ENCODE results near the gene MUC3A.
"Not testable (repeated sequence)": the region's sequence is repeated elsewhere in the genome, so short reads cannot be mapped to it uniquely, and the experiment has no call there.

Gene MUC3A

DNA sequence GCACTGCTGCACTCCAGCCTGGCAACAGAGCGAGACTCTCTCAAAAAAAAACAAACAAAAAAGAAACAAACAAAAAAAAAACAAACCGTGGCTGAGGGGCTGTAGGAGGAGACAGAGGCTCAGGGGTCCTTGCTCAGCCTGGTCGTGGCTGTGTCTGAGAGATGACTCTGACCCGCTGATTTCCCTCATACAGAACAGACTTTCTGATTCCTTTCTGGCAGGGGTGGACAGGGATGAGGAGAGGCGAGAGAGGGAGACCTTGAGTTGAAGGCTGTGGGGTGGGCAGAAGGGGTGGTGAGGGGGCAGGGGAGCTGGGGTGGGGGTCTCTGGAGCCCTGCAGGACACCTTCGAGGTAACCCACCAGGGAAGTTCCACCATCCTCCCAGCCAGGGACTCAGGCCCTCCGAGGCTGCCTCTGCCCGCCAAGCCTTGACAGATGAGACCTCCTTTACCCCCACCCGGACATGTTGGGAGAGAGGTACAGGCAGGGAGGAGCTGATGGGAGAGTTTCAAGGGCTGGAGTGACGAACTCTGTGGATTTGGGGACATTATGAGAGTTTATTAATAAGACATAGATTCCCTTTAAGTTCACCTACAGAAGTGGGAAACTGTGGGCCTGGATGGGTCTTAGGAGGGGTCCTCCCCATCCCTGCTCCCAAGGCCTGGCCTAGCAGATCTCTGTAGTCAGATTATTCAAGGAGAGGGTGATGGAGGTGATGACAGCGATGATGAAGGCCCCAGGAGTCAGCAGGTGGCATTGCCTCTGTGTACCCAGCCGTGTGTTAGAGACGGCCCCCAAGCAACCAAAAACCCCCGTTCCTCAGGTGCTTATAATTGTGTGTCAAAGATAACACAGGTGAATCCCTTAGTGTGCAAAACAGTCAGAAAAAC lies 22.0 kb downstream of the MUC3A start:
- DNase-seq = no peak

DNA sequence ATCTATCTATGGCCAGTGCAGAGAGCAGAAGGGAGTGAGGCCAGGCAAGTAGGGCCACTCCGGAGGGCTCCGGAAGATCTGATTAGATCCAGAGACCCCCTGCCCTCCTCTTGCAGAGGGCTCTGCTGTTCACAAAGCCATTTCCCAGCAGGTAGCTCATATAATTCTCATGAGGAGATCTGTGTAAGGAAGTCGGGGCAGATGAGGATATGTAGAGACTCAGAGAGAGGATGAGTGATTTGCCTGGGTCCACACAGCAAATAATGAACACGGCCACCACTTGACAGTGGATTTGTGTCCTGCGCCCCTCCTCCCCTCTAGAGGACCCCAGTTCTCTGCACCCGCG lies 22.6 kb downstream of the MUC3A start:
- no peak for DNase-seq

DNA sequence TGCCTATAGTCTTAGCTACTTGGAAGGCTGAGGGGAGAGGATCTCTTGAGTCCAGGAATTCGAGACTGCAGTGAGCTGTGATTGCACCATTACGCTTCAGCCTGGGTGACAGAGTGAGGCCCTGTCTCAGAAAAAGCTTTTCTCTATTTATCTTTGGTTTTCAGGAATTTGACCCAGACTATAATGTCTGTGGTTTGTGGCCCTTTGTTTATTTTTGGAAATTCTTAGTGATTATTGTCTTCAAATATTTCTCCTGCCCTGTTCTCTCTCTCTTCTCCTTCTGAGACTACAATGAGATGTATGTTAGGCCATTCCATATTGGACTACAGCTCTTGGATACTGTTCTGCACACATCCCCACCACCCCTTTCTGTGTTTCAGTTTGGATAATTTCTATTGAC lies 24.7 kb downstream of the MUC3A start:
- DNase-seq = no peak

DNA sequence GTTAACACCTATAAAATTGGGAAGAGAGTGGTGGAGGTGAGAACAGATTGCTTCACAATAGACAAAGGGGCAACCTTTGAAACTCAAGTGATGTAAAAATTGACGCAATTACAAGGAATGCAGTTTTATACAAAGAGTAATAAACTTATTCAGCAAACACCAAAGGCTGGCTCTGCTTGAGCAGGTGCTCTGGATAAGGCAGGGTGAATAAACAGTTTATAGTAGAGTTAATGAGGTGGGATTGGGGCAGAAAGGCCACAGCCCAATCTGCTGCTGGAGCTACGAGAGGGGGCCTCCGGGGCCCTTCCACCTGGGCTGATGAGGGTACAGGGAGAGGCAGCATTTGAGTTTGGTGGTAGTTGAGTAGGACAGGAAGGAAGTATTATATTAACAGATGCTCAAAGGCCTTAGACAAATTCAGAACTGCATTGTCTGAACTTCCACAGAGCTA lies 26.1 kb downstream of the MUC3A start:
- DNase-seq = no peak

DNA sequence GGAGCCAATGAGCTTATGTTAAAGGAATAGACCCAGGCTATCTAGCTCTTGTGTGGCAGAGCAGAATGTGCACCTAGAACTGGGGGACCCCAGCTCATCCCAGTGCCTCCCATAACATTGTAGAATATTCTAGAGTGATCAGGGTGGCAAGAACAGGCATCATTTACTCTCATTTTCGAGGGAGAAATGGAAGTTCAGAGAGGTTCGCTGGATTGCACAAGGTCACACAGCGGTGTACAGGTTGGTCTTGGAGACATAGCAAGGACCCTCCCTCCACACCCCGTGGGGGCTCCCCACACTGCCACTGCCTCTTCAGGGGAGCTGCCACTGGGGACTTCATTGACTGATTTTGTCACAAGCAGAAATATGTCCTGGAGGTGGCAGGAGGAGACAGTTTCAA lies 29.0 kb downstream of the MUC3A start:
- DNase-seq = no peak

DNA sequence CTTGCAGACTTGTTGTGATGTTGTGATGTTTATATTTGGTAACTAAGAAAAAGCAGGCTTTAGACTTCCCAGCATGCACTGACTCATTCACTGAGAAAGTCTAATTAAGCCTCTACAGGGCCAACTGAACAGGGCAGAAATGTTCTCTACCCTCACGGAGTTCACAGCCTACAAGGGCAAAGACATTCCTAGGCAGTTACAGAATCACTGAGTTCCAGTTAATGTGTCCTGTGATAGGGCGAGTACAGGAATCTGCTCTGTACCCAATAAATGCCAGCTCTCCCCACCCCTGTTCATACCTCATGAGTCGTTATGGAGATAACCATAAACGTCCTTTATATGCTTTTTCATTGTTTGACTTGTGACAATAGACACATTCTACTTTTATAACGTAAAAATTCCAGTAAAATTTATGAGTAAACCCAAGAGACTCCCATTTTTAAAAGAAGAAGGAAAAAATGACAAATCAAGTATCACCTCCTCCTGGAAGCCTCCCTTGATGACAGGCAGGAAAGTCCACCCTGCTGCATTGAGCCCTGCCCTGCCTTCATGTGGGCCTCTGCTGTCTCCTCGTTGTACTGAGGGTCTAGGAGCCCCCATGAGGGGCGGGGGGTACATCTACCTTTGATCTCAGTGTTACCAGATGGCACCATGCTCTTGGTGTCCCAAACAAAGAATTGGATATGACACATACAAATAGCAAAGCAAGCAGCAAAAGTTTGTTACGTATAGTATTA lies 34.3 kb downstream of the MUC3A start:
- no peak for DNase-seq

DNA sequence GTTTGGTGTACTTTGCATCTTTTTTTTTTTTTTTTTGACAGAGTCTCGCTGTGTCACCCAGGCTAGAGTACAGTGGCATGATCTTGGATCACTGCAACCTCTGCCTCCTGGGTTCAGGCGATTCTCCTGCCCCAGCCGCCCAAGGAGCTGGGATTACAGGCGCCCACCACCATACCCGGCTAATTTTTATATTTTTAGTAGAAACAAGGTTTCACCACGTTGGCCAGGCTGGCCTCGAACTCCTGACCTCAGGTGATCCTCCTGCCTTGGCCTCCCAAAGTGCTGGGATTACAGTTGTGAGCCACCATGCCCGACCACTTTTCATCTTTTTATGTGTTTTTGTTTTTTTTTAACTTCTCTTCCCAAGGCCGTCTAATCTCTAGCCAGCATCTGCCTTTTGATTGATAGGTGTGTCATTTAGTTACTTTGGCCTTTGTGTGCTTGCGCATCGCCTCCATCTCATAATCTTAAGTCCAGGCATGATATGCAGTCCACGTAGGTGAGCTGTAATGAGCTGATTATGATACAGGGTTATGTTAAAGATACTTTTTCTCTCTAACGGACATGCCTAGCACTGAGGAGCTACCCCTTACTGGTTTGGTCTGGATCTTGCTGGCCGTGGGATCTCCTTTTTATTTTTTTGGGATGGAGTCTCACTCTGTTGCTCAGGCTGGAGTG lies 35.0 kb downstream of the MUC3A start:
- not testable (repeated sequence) for DNase-seq

DNA sequence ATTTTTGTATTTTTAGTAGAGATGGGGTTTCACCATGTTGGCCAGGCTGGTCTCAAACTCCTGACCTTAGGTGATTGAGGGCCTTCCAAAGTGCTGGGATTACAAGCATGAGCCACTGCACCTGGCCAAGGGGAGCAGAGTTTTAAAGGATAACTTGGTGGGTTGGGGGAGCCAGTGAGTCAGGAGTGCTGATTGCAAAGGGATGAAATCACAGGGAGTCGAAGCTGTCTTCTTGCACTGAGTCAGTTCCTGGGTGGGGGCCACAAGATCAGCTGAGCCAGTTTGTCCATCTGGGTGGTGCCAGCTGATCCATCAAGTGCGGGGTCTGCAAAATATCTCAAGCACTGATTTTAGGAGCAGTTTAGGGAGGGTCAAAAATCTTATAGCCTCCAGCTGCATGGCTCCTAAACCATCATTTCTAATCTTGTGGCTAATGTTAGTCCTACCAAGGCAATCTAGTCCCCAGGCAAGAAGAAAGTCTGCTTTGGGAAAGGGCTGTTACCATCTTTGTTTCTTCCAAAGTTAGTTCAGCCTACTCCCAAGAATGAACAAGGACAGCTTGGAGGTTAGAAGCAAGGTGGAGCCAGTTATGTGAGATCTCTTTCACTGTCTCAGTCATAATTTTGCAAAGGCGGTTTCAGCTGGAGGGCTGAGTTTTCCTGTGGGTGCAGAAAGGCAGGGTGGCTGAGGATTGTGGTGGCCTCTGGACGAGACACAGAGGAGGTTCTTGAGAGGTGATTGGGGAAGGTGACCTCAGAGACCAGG lies 35.9 kb downstream of the MUC3A start:
- not testable (repeated sequence) for DNase-seq

DNA sequence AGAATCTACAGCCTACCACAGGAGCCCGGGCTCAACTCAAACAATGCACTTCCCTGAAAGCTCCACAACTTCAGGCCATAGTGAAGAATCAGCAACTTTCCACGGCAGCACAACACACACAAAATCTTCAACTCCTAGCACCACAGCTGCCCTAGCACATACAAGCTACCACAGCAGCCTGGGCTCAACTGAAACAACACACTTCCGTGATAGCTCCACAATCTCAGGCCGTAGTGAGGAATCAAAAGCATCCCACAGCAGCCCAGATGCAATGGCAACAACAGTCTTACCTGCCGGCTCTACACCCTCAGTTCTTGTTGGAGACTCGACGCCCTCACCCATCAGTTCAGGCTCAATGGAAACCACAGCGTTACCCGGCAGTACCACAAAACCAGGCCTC lies 42.3 kb downstream of the MUC3A start:
- no peak for DNase-seq

DNA sequence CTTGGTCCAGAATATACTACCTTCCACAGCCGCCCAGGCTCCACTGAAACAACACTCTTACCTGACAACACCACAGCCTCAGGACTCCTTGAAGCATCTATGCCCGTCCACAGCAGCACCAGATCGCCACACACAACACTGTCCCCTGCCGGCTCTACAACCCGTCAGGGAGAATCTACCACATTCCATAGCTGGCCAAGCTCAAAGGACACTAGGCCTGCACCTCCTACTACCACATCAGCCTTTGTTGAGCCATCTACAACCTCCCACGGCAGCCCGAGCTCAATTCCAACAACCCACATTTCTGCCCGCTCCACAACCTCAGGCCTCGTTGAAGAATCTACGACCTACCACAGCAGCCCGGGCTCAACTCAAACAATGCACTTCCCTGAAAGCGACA lies 42.9 kb downstream of the MUC3A start:
- DNase-seq = not testable (repeated sequence)

DNA sequence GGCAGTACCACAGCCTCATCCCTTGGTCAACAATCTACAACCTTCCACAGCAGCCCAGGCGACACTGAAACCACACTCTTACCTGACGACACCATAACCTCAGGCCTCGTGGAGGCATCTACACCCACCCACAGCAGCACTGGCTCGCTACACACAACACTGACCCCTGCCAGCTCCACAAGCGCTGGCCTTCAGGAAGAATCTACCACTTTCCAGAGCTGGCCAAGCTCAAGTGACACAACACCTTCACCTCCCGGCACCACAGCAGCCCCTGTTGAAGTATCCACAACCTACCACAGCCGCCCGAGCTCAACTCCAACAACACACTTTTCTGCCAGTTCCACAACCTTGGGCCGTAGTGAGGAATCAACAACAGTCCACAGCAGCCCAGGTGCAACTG lies 45.3 kb downstream of the MUC3A start:
- DNase-seq = not testable (repeated sequence)

DNA sequence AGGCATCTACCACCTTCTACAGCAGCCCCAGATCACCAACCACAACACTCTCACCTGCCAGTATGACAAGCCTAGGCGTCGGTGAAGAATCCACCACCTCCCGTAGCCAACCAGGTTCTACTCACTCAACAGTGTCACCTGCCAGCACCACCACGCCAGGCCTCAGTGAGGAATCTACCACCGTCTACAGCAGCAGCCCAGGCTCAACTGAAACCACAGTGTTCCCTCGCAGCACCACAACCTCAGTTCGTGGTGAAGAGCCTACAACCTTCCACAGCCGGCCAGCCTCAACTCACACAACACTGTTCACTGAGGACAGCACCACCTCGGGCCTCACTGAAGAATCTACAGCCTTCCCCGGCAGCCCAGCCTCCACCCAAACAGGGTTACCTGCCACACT lies 49.2 kb downstream of the MUC3A start:
- not testable (repeated sequence) for DNase-seq

DNA sequence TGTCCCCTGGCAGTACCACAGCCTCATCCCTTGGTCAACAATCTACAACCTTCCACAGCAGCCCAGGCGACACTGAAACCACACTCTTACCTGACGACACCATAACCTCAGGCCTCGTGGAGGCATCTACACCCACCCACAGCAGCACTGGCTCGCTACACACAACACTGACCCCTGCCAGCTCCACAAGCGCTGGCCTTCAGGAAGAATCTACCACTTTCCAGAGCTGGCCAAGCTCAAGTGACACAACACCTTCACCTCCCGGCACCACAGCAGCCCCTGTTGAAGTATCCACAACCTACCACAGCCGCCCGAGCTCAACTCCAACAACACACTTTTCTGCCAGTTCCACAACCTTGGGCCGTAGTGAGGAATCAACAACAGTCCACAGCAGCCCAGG lies 50.0 kb downstream of the MUC3A start:
- not testable (repeated sequence) for DNase-seq

DNA sequence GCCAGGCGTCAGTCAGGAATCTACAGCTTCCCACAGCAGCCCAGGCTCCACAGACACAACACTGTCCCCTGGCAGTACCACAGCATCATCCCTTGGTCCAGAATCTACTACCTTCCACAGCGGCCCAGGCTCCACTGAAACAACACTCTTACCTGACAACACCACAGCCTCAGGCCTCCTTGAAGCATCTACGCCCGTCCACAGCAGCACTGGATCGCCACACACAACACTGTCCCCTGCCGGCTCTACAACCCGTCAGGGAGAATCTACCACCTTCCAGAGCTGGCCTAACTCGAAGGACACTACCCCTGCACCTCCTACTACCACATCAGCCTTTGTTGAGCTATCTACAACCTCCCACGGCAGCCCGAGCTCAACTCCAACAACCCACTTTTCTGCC lies 50.7 kb downstream of the MUC3A start:
- not testable (repeated sequence) for DNase-seq

DNA sequence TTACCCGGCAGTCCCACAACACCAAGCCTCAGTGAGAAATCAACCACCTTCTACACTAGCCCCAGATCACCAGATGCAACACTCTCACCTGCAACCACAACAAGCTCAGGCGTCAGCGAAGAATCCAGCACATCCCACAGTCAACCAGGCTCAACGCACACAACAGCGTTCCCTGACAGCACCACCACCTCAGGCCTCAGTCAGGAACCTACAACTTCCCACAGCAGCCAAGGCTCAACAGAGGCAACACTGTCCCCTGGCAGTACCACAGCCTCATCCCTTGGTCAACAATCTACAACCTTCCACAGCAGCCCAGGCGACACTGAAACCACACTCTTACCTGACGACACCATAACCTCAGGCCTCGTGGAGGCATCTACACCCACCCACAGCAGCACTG lies 53.0 kb downstream of the MUC3A start:
- not testable (repeated sequence) for DNase-seq

DNA sequence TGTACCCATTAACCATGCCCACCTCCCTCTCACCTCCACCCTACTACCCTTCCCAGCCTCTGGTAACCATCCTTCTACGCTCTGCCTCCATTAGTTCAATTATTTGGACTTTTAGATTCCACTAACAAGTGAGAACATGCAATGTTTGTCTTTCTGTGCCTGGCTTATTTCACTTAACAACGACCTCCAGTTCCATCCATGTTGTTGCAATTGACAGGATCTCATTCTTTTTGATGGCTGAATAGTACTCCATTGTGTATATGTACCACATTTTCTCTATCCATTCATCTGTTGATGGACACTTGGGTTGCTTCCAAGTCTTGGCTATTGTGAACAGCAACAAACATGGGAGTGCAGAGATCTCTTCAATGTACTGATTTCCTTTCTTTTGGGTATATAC lies 58.0 kb downstream of the MUC3A start:
- DNase-seq = not testable (repeated sequence)

DNA sequence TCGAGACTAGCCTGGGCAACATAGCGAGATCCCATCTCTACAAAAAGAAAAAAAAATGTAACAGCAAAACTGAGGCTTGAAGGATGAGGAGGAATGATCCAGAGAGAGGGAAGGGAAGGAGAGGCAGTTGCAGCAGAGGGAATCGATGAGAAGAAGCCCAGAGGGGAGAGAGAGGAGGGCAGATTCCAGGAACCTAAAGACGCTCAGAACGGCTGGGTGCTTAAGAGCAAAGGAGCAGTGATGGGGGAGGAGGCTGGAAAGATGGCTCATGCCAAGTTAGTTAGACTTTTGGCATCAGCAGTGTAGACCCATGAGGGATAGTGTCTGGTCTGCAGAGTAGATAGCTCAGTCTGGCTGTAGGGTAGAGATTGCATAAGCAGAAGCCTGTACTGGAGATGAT lies 60.3 kb downstream of the MUC3A start:
- DNase-seq = no peak

DNA sequence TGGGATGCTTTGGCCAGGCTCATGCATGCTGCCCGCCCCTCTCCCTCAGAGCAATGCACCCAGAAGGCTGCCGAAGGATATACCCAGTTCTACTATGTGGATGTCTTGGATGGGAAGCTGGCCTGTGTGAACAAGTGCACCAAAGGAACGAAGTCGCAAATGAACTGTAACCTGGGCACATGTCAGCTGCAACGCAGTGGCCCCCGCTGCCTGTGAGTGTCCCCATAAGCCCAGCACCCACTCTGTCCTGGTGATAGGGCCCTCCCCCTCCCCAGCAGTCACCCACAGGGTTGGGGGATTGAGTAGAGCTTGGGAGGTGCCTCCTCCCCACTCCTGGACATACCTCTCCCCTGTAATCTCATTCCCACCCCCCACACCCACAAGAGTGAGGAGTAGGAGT lies 63.6 kb downstream of the MUC3A start:
- no peak for DNase-seq

DNA sequence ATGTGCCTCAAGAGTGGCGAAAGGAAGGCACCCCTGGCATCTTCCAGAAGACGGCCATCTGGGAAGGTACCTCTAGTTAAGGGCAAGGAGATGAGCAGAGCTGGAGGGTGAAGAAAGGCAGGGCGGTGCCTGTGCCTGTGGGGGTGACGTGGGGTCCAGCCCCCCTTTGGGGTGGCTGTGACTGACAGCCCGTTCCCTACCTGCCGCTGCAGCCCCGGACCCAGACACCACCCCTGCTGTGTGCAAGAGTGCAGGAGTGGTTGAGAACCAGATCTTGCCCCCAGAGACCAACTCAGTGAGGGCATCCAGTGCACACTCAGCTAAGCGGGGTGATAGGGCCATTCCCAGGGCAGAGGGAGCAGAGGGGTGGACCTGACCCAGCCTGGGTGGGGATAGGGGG lies 66.3 kb downstream of the MUC3A start:
- DNase-seq = no peak

DNA sequence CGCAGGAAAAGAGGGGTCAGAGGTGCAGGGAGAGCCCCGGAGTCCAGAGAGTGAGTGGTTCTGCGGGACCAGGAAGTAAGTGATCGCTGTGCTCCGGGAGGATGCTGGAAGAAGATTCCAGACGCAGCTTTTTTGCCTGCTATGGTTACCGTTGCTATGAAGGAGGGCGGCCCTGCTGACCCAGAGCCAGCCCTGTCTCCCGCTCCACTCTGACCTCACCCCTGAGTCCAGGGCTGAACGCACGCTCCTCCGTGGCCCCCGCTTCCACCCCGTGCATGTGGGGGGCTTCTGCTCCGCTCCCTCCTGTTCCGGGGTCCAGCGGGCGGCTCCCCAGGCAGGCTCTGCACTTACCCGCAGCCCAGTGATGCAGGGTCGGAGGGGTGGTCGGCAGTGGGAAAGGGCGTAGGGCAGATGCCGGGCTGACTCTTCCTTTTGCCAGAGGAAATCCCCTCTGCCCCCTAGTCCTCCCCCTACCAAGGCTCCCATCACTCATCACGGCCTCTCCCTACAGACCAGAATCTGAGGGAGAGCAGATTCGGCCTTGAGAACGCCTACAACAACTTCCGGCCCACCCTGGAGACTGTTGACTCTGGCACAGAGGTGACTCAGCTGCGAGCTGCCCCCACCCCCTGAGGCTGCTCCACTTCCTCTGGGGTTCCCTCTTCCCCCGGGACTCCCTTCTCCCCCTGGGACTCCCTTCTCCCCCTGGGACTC lies 67.9 kb downstream of the MUC3A start:
- DNase-seq = peak; percentile 46
